ENCODE data around the gene CYP2R1. TPM values are rescaled to one million over a fixed set of nuclear protein-coding genes. Genes with fewer than 3 reads are reported as not detected.
A peak's percentile ranks its signal among the peaks of the same experiment; 100 is the strongest.

The CYP2R1 gene
- total and polyA plus RNA-seq, 2 of the 13 experiments (the other 11 are each of a cell fraction or from before 2014, with no cell fraction given): 0.59 to 0.60 TPM

DNA sequence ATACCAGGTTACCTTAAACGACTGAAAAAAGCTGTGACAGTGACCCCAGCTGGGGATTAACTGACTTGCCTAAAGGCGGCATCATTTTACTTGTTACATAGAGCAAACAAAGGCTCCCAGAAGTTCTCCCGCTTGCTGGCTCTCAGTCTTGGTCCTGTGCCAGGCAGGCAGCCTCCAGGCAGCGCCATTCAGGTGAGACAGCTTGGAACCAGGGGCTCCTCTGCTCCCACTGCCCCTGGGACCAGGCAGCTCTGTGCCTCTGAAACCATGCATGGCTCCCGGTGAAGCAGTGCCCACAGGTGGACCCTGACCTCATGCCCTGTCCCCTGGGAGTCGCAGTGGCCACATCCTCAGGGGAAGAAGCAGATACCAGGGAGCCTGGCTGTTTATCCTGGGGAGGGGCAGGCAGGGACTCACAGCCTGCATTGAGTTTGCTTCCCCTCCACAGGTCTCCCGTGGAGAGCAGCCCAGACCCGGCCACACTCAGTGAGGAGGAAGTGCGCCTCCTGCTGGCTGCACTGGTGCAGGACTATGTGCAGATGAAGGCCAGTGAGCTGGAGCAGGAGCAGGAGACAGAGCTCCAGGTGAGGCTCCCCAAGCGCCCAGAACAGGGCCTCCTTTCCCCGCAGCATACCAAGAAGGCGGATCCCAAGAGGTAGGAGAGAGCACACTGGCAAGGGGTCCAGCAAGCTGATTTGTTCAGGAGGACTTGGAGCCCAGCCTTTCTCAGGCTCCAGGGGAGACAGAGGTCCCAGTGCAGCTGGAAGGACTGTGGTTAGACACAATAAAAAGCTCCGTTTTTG is 15.6 kb upstream of the CYP2R1 start (continued):
- no peak for TF ChIP-seq ISL2 (CRISPR knock-in tag; IDR thresholded peaks at IDR 0.05)
- TF ChIP-seq SNRNP70 (IDR thresholded peaks at IDR 0.05; ENCODE audit: low read depth, low read length): no peak
- no peak for TF ChIP-seq MAZ (IDR thresholded peaks at IDR 0.05; ENCODE audit: borderline replicate concordance, low read depth, low read length)
- peak; percentile 49; the same call in 1 of the 2 replicates for TF ChIP-seq MAZ (CRISPR knock-in tag; IDR thresholded peaks at IDR 0.05; ENCODE audit: low read depth)
- TF ChIP-seq RFX5 (IDR thresholded peaks at IDR 0.05; ENCODE audit: low read depth, low read length): no peak
- no peak for TF ChIP-seq CHD2 (IDR thresholded peaks at IDR 0.05; ENCODE audit: low read depth, low read length)
- TF ChIP-seq SATB2 (CRISPR knock-in tag; IDR thresholded peaks at IDR 0.05): no peak
- TF ChIP-seq, protein P1, sequence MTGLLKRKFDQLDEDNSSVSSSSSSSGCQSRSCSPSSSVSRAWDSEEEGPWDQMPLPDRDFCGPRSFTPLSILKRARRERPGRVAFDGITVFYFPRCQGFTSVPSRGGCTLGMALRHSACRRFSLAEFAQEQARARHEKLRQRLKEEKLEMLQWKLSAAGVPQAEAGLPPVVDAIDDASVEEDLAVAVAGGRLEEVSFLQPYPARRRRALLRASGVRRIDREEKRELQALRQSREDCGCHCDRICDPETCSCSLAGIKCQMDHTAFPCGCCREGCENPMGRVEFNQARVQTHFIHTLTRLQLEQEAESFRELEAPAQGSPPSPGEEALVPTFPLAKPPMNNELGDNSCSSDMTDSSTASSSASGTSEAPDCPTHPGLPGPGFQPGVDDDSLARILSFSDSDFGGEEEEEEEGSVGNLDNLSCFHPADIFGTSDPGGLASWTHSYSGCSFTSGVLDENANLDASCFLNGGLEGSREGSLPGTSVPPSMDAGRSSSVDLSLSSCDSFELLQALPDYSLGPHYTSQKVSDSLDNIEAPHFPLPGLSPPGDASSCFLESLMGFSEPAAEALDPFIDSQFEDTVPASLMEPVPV (CRISPR knock-in tag; IDR thresholded peaks at IDR 0.05): 0 out of 2 replicates have a peak, but pooled peaks have one; percentile 53
- no peak for TF ChIP-seq ZNF607 (CRISPR knock-in tag; IDR thresholded peaks at IDR 0.05; ENCODE audit: borderline replicate concordance)
- TF ChIP-seq TBL1XR1 (IDR thresholded peaks at IDR 0.05; ENCODE audit: borderline replicate concordance, low read length, partially characterized antibody): no peak
- TF ChIP-seq SCMH1 (CRISPR knock-in tag; IDR thresholded peaks at IDR 0.05; ENCODE audit: borderline replicate concordance): no peak
- no peak for TF ChIP-seq HOXA7 (CRISPR knock-in tag; IDR thresholded peaks at IDR 0.05)
- no peak for TF ChIP-seq NFIB (CRISPR knock-in tag; IDR thresholded peaks at IDR 0.05; ENCODE audit: borderline replicate concordance)
- TF ChIP-seq DR1 (CRISPR knock-in tag; IDR thresholded peaks at IDR 0.05): no peak
- TF ChIP-seq, protein P2, sequence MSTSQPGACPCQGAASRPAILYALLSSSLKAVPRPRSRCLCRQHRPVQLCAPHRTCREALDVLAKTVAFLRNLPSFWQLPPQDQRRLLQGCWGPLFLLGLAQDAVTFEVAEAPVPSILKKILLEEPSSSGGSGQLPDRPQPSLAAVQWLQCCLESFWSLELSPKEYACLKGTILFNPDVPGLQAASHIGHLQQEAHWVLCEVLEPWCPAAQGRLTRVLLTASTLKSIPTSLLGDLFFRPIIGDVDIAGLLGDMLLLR (CRISPR knock-in tag; IDR thresholded peaks at IDR 0.05): no peak
- TF ChIP-seq, protein P3, sequence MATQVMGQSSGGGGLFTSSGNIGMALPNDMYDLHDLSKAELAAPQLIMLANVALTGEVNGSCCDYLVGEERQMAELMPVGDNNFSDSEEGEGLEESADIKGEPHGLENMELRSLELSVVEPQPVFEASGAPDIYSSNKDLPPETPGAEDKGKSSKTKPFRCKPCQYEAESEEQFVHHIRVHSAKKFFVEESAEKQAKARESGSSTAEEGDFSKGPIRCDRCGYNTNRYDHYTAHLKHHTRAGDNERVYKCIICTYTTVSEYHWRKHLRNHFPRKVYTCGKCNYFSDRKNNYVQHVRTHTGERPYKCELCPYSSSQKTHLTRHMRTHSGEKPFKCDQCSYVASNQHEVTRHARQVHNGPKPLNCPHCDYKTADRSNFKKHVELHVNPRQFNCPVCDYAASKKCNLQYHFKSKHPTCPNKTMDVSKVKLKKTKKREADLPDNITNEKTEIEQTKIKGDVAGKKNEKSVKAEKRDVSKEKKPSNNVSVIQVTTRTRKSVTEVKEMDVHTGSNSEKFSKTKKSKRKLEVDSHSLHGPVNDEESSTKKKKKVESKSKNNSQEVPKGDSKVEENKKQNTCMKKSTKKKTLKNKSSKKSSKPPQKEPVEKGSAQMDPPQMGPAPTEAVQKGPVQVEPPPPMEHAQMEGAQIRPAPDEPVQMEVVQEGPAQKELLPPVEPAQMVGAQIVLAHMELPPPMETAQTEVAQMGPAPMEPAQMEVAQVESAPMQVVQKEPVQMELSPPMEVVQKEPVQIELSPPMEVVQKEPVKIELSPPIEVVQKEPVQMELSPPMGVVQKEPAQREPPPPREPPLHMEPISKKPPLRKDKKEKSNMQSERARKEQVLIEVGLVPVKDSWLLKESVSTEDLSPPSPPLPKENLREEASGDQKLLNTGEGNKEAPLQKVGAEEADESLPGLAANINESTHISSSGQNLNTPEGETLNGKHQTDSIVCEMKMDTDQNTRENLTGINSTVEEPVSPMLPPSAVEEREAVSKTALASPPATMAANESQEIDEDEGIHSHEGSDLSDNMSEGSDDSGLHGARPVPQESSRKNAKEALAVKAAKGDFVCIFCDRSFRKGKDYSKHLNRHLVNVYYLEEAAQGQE (IDR thresholded peaks at IDR 0.05; ENCODE audit: borderline replicate concordance in 1 of 2, low read depth in 1 of 2, low read length in 2 of 2): no peak
- no peak for TF ChIP-seq ZNF678 (CRISPR knock-in tag; IDR thresholded peaks at IDR 0.05)
- TF ChIP-seq NR3C1 (CRISPR knock-in tag; IDR thresholded peaks at IDR 0.05): no peak
- no peak for TF ChIP-seq MED13 (CRISPR knock-in tag; IDR thresholded peaks at IDR 0.05)
- no peak for TF ChIP-seq NPAS2 (CRISPR knock-in tag; IDR thresholded peaks at IDR 0.05; ENCODE audit: borderline replicate concordance)
- TF ChIP-seq SRSF1 (optimal IDR thresholded peaks at IDR 0.05; ENCODE audit: low read depth, low read length): no peak
- TF ChIP-seq PRMT3 (CRISPR knock-in tag; IDR thresholded peaks at IDR 0.05; ENCODE audit: borderline replicate concordance, low read depth): no peak
- TF ChIP-seq TOPORS (CRISPR knock-in tag; IDR thresholded peaks at IDR 0.05): peak; percentile 53; the same call in 1 of the 2 replicates
- TF ChIP-seq TBX3 (IDR thresholded peaks at IDR 0.05; ENCODE audit: borderline replicate concordance): no peak
- no peak for TF ChIP-seq ZNF720 (CRISPR knock-in tag; IDR thresholded peaks at IDR 0.05)
- peak; percentile 61 for TF ChIP-seq HDAC1 (CRISPR knock-in tag; IDR thresholded peaks at IDR 0.05)

Measured in HepG2 (cell line).